Measurements from ENCODE around the gene DGKD. TPM values are rescaled to one million over a fixed set of nuclear protein-coding genes. Genes with fewer than 3 reads are reported as not detected.
"Not testable (repeated sequence)": the region's sequence is repeated elsewhere in the genome, so short reads cannot be mapped to it uniquely, and the experiment has no call there.

Gene DGKD
- total RNA-seq, 1 experiment from 2014 or later, result 41.4 TPM

GRCh38 chr2:233373316-233373715 lies 19.0 kb downstream of the DGKD start:
- Mint-ChIP-seq H3K4me3 (no peak overlapping the region), H3K4me1 (peaks cover 23% of the 10 kb centered on the region), H3K36me3 (peaks cover 7% of the 10 kb centered on the region), H3K27me3 (ENCODE audit: low read depth) (no peaks in the 10 kb centered on the region; the same call in 1 of the 2 replicates), H3K9me3 (peaks cover 4% of the 10 kb centered on the region), H3K27ac (no peak overlapping the region)
- ATAC-seq, result no peak
- TF ChIP-seq IRF2 (CRISPR knock-in tag; IDR thresholded peaks at IDR 0.05; ENCODE audit: borderline replicate concordance, low read depth) (no peak), SP1 (CRISPR knock-in tag; conservative IDR thresholded peaks at IDR 0.05) (no peak), STAT6 (CRISPR knock-in tag; conservative IDR thresholded peaks at IDR 0.05; ENCODE audit: low read depth) (no peak), ZNF671 (CRISPR knock-in tag; IDR thresholded peaks at IDR 0.05) (no peak)
- TF ChIP-seq, protein P1, sequence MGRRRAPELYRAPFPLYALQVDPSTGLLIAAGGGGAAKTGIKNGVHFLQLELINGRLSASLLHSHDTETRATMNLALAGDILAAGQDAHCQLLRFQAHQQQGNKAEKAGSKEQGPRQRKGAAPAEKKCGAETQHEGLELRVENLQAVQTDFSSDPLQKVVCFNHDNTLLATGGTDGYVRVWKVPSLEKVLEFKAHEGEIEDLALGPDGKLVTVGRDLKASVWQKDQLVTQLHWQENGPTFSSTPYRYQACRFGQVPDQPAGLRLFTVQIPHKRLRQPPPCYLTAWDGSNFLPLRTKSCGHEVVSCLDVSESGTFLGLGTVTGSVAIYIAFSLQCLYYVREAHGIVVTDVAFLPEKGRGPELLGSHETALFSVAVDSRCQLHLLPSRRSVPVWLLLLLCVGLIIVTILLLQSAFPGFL (CRISPR knock-in tag; IDR thresholded peaks at IDR 0.05; ENCODE audit: borderline replicate concordance), result no peak
- TF ChIP-seq, protein P2, sequence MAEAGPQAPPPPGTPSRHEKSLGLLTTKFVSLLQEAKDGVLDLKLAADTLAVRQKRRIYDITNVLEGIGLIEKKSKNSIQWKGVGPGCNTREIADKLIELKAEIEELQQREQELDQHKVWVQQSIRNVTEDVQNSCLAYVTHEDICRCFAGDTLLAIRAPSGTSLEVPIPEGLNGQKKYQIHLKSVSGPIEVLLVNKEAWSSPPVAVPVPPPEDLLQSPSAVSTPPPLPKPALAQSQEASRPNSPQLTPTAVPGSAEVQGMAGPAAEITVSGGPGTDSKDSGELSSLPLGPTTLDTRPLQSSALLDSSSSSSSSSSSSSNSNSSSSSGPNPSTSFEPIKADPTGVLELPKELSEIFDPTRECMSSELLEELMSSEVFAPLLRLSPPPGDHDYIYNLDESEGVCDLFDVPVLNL (CRISPR knock-in tag; IDR thresholded peaks at IDR 0.05; ENCODE audit: borderline replicate concordance, low read depth), result no peak
- POLR2A ChIA-PET, result no interaction called here
- CTCF ChIA-PET, result interaction anchor here (2.0 kb wide), 1 partner anchor 75 kb away, joined by 7 read pairs; no protein-coding TSS in a partner anchor
- no peak for DNase-seq (ENCODE audit: low spot score)

DNA sequence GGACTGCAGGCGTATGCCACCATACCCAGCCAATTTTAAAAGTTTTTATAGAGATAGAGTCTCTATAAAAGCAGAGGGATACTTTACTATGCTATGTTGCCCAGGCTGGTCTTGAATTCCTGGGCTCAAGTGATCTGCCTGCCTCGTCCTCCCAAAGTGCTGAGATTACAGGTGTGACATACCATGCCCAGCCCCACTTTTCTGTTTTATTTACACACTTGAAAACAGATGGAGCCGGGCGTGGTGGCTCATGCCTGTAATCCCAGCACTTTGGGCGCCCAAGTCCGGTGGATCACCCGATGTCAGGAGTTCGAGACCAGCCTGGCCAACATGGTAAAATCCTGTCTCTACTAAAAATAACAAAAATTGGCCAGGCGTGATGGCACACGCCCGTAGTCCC lies 20.5 kb downstream of the DGKD start:
- H3K9me3 Mint-ChIP-seq; DNase-seq (ENCODE audit: low spot score); H3K4me3 Mint-ChIP-seq; POLR2A ChIA-PET; H3K27ac Mint-ChIP-seq; H3K36me3 Mint-ChIP-seq; H3K27me3 Mint-ChIP-seq (ENCODE audit: low read depth); ATAC-seq: not testable (repeated sequence)
- CTCF ChIA-PET, result interaction anchor here (1.2 kb wide), 1 partner anchor 69 kb away, joined by 3 read pairs; no protein-coding TSS in a partner anchor
- peaks cover 20% of the 10 kb centered on the region for H3K4me1 Mint-ChIP-seq

DNA sequence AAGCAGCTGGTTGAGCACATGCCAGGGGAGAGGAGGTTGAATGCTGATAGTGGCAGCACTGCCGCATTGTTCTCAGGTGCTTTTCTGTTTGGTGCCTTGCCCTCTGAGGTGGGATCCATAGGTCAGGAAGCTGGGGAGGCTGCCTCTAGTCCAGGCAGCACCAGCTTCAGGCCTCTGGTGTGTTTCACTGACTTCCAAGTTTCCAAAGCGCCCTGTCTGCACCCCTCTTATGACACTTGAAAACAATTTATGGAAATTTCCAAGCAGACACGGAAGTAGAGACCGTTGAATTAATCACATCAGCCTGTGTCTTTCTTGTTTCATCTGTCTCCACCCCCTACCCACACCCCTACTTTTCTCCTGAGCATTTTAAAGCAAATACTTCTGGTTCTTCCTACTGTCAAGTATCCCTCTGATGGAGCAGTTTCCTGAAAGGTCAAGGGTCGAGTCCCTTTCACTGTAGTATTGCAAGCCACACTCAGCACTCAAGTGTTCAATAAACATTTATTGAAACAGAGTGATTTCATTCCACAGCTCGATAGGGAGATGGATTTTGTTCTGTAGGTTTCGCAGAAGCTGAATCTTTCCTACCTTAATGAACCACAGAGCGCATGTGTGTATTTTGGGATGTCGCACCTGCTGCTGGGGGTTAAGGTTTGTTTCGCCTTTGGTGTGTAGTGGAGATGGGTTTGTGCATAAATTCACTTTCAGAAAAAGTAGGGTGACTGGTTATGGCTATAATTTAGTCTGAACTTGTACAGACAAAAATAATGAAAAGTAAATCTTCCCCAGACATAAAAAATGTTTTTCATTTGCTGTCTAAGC lies 21.4 kb downstream of the DGKD start:
- Mint-ChIP-seq H3K9me3 (peaks cover 4% of the 10 kb centered on the region), H3K4me1 (peaks cover 22% of the 10 kb centered on the region), H3K4me3 (no peak overlapping the region), H3K27me3 (ENCODE audit: low read depth) (no peaks in the 10 kb centered on the region), H3K36me3 (peaks cover 9% of the 10 kb centered on the region), H3K27ac (no peak overlapping the region)
- ChIA-PET CTCF (interaction anchor here (1.2 kb wide), 1 partner anchor 68 kb away, joined by 3 read pairs; no protein-coding TSS in a partner anchor), POLR2A (interaction anchor here (0.6 kb wide), 1 partner anchor 706 kb away, joined by 4 read pairs; no protein-coding TSS in a partner anchor)
- DNase-seq (ENCODE audit: low spot score) (no peak), ATAC-seq (no peak)
- no peak for TF ChIP-seq CBFB (CRISPR knock-in tag; IDR thresholded peaks at IDR 0.05; ENCODE audit: low read depth)
- TF ChIP-seq ZNF281 (CRISPR knock-in tag; IDR thresholded peaks at IDR 0.05), result no peak
- TF ChIP-seq, protein P3, sequence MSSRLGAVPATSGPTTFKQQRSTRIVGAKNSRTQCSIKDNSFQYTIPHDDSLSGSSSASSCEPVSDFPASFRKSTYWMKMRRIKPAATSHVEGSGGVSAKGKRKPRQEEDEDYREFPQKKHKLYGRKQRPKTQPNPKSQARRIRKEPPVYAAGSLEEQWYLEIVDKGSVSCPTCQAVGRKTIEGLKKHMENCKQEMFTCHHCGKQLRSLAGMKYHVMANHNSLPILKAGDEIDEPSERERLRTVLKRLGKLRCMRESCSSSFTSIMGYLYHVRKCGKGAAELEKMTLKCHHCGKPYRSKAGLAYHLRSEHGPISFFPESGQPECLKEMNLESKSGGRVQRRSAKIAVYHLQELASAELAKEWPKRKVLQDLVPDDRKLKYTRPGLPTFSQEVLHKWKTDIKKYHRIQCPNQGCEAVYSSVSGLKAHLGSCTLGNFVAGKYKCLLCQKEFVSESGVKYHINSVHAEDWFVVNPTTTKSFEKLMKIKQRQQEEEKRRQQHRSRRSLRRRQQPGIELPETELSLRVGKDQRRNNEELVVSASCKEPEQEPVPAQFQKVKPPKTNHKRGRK (CRISPR knock-in tag; IDR thresholded peaks at IDR 0.05; ENCODE audit: borderline replicate concordance), result no peak
- TF ChIP-seq SMAD4 (CRISPR knock-in tag; IDR thresholded peaks at IDR 0.05), result no peak
